Lung (tissue), 12 donors: ENCODE data around the gene ZFYVE19. TPM values are rescaled to one million over a fixed set of nuclear protein-coding genes. Genes with fewer than 3 reads are reported as not detected.
"Not testable (repeated sequence)": the region's sequence is repeated elsewhere in the genome, so short reads cannot be mapped to it uniquely, and the experiment has no call there.

Experiments used
- ATAC-seq: fragments of 200-7000 bp; cut with Tn5 transposase; one replicate; pipeline ENCODE4 v1.9.1; 2020; ENCODE audit warnings: moderate number of reproducible peaks; ENCODE audit not compliant: insufficient read depth, low FRiP score
- DNase-seq, 3 donors: peaks; one replicate each; pipeline ENCODE4 v3.0.0-alpha.2; 2013 to 2017
- H3K27ac ChIP-seq, 2 donors: one replicate each; pipeline ENCODE4 v1.5.1; 2013; ENCODE audit warnings: mild to moderate bottlenecking in 2 of 2, moderate library complexity in 2 of 2, control low read depth in 1 of 2, inconsistent platforms in 1 of 2, low read depth in 1 of 2, low read length in 1 of 2
- H3K27me3 ChIP-seq, 3 donors: one replicate each; pipeline ENCODE4 v1.5.1; 2013; ENCODE audit warnings: low read length in 2 of 3; ENCODE audit not compliant: control insufficient read depth in 3 of 3, insufficient read depth in 3 of 3
- H3K36me3 ChIP-seq, 4 donors: one replicate each; pipeline ENCODE4 v1.5.1; 2013; ENCODE audit warnings: low read length in 4 of 4, mild to moderate bottlenecking in 1 of 4, moderate library complexity in 1 of 4; ENCODE audit not compliant: control insufficient read depth in 4 of 4, insufficient read depth in 4 of 4
- H3K4me1 ChIP-seq, 5 donors: one replicate each; pipeline ENCODE4 v1.5.1; 2013; ENCODE audit warnings: low read length in 5 of 5, mild to moderate bottlenecking in 2 of 5, moderate library complexity in 1 of 5; ENCODE audit not compliant: control insufficient read depth in 5 of 5, insufficient read depth in 5 of 5
- H3K4me3 ChIP-seq: one replicate; pipeline ENCODE4 v1.5.1; 2013; ENCODE audit warnings: mild to moderate bottlenecking, control low read depth, moderate library complexity
- H3K9ac ChIP-seq, 2 donors: one replicate each; pipeline ENCODE4 v1.5.1; 2013; ENCODE audit warnings: low read length in 2 of 2, control low read depth in 1 of 2; ENCODE audit not compliant: insufficient read depth in 1 of 2
- H3K9me3 ChIP-seq, 4 donors: one replicate each; pipeline ENCODE4 v1.5.1; 2013; ENCODE audit warnings: low read length in 3 of 4, mild to moderate bottlenecking in 1 of 4, moderate library complexity in 1 of 4; ENCODE audit not compliant: control insufficient read depth in 4 of 4, insufficient read depth in 3 of 4
- WGBS, 2 donors: extraction: QIAGEN DNeasy Blood & Tissue Kit; methylation state at CpG; one replicate each; pipeline ENCODE4 v1.1.7; 2013; 5-methylcytosine and 5-hydroxymethylcytosine counted together
- polyA plus RNA-seq, 2 donors: library from polyadenylated mRNA; stranded (reverse); fragments of 200-250 nt; gene quantifications; one replicate each; pipeline ENCODE4 v1.2.1, GENCODE V29; 2013
- total RNA-seq, 2 donors: library from RNA; depleted of rRNA in 1 of 2; stranded (reverse); fragments of >200 nt in 1 of 2; gene quantifications; one replicate each; pipeline ENCODE4 v1.2.1, GENCODE V29; 2014 to 2021
- TF ChIP-seq, protein P1 (sequence below): IDR thresholded peaks from 2 replicates; pipeline ENCODE4 v1.5.1; 2012; ENCODE audit warnings: mild to moderate bottlenecking; ENCODE audit errors: control extremely low read depth, extremely low read depth
- donor health status: control.
- donor health status: control.
- donor health status: Bipolar disorder and iron deficiency.
- donor health status: healthy.
- donor health status: DM: yes; HTN: yes; CAD: no.

The ZFYVE19 gene
- total and polyA plus RNA-seq, 4 donors = 17.3 to 25.0 (median 21.2) TPM

DNA sequence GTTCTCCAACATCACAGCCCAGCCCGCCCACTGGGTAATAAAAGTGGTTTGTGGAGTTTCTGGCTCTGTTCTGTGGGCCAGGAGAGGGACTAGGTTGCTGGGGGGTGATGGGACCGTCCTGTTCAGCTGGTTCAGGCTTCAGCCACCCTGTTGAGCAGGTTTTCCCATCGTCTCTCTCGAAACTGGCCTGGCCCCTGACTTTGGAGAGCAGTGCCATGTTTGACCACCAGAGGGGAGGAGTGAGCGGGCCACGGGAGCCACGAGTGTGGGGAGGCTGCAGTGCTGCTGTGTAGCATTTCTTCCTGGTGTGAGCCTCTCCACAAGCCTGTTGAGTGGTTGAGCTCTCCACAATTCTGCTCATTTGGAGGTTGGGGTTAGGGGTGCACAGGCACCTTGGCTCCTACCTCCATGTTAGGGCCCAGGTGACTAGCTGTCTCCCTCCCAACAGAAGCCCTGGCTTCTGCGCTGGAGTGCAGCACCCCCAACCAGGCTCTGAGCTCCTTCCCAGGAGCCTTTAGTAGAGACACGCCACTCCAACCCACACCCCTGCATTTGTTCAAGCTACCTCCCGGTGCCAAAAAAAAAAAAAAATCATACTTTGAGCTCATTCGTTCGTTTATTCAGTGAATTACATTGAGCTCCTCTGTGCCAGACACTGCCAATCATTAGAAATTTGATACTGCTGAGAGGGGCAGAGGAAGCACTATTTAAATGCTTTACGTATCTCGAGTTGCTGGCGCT is 50.9 kb downstream of the ZFYVE19 start:
- H3K4me1 ChIP-seq = peaks cover 0 to 12% (median 4%) of the 10 kb centered on the region in 5 donors
- peaks cover 0 to 16% (median 0%) of the 10 kb centered on the region in 4 donors for H3K36me3 ChIP-seq
- no peak overlapping the region for H3K27ac ChIP-seq
- WGBS, 2 donors = 29 to 44% methylated on average over 13 to 15 of the region's 15 CpGs
- TF ChIP-seq, protein P1, sequence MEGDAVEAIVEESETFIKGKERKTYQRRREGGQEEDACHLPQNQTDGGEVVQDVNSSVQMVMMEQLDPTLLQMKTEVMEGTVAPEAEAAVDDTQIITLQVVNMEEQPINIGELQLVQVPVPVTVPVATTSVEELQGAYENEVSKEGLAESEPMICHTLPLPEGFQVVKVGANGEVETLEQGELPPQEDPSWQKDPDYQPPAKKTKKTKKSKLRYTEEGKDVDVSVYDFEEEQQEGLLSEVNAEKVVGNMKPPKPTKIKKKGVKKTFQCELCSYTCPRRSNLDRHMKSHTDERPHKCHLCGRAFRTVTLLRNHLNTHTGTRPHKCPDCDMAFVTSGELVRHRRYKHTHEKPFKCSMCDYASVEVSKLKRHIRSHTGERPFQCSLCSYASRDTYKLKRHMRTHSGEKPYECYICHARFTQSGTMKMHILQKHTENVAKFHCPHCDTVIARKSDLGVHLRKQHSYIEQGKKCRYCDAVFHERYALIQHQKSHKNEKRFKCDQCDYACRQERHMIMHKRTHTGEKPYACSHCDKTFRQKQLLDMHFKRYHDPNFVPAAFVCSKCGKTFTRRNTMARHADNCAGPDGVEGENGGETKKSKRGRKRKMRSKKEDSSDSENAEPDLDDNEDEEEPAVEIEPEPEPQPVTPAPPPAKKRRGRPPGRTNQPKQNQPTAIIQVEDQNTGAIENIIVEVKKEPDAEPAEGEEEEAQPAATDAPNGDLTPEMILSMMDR = peak; percentile 87
- H3K9me3 ChIP-seq = no peaks in the 10 kb centered on the region
- no peak overlapping the region for H3K9ac ChIP-seq
- ATAC-seq (peak; percentile 76), DNase-seq (peak; percentile 85 to 90 (median 87))
- H3K4me3 ChIP-seq = no peak overlapping the region
- H3K27me3 ChIP-seq = no peaks in the 10 kb centered on the region

DNA sequence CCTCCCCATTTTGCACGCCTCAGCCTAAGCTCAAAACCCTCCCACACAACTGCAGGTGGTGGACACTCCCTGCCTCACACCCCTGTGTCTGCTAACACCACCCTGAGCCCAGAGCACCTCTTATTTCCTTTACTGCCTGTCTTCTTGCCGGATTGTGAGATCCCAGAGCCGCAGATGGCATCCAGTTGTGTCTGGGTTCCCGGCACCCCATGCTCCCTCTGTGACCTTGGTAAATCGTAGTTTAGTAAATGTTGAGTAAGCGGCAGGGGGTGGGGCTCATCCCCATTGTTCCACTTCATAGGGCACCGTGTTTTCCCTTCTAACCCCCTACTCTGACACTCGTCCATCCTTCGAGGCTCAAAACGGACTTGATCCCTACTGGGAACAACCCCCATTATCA is 51.8 kb downstream of the ZFYVE19 start:
- Histone ChIP-seq H3K27me3 (no peaks in the 10 kb centered on the region), H3K9ac (no peak overlapping the region), H3K4me3 (no peak overlapping the region), H3K36me3 (peaks cover 0 to 13% (median 0%) of the 10 kb centered on the region in 4 donors), H3K4me1 (peaks cover 0 to 12% (median 4%) of the 10 kb centered on the region in 5 donors), H3K9me3 (no peaks in the 10 kb centered on the region), H3K27ac (no peak overlapping the region)
- WGBS, 2 donors = 71 to 81% methylated on average over 10 of the region's 10 CpGs
- DNase-seq = no peak
- TF ChIP-seq, protein P1 = no peak
- no peak for ATAC-seq

DNA sequence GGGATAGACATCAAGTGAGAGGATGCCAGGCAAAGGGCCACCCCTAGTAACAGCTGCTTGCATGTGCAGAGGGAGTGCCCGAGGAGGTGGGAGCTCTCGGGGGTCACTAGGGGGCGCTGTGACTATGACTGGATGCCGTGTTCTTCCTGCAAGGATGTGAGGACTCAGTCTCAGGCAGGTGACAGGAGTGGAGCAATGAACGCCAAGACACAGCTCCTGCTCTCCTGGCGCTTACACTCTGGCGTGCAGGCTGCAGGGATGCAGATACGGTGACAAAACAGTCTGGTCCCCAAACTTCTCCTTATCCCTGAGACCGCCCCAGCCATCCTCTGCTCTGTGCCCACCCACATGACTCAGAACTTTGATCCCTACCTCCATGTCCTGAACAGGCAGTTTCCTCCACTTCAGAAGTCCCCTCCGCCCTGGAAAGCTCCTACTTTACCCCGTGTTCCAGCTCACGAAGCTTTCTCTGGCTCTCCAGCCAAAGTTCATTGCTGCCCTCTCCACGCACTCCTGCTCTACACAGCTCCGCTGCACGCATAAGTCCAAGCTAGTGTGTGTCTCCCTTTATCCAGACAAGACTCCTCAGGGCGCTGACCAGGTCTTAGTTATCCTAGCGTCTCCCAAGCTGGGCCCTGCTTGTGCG is 52.4 kb downstream of the ZFYVE19 start:
- Histone ChIP-seq H3K9me3 (no peaks in the 10 kb centered on the region), H3K36me3 (peaks cover 0 to 12% (median 0%) of the 10 kb centered on the region in 4 donors), H3K4me1 (peaks cover 0 to 12% (median 4%) of the 10 kb centered on the region in 5 donors), H3K27ac (no peak overlapping the region), H3K9ac (no peak overlapping the region), H3K27me3 (no peaks in the 10 kb centered on the region), H3K4me3 (no peak overlapping the region)
- 47% methylated on average over 18 of the region's 18 CpGs for WGBS, 2 donors
- DNase-seq (peak; percentile 61 to 78 (median 74)), ATAC-seq (peak; percentile 57)
- TF ChIP-seq, protein P1 = peak; percentile 47

DNA sequence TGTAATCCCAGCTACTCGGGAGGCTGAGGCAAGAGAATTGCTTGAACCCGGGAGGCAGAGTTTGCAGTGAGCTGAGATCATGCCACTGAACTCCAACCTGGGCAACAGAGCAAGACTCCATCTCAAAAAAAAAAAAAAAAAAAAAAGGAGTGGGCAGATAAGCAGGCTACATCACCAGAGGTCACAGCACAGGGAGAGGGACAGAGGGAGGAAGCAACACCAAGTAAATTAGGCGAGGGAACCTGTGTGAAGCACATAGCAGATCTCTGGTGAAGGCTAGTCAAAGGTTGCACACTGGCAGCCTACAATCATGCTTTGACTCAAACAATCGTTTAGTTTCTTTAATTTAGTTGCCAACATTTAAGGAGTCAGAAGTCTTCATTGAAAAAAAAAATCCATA is 54.3 kb downstream of the ZFYVE19 start:
- not testable (repeated sequence) for H3K36me3 ChIP-seq, H3K9me3 ChIP-seq, H3K27ac ChIP-seq, H3K4me3 ChIP-seq, H3K27me3 ChIP-seq, DNase-seq, H3K9ac ChIP-seq, ATAC-seq
- peaks cover 0 to 12% (median 4%) of the 10 kb centered on the region in 5 donors for H3K4me1 ChIP-seq
- WGBS, 2 donors = 78 to 90% methylated on average over 4 of the region's 4 CpGs
